HEK293T (cell line): ENCODE data around the gene CELF1.
"Not testable (repeated sequence)": the region's sequence is repeated elsewhere in the genome, so short reads cannot be mapped to it uniquely, and the experiment has no call there.

Source experiments
- CTCF ChIA-PET: fragments of 350-600 bp; formaldehyde crosslinking; extraction: SDS; loops from one replicate; lab custom pipeline; 2021; ENCODE audit warnings: antibody characterized with exemption, inconsistent platforms; lab: Yijun Ruan, JAX
- POLR2A ChIA-PET: fragments of 350-600 bp; formaldehyde crosslinking; extraction: SDS; loops from one replicate; lab custom pipeline; 2020; ENCODE audit warnings: antibody characterized with exemption, inconsistent platforms; lab: Yijun Ruan, JAX
- DNase-seq: peaks from one replicate; pipeline ENCODE4 v3.0.0; 2012; ENCODE audit warnings: mixed read lengths; ENCODE audit errors: extremely low spot score
- ARNT ChIP-seq: fragments of 450-650 bp; IDR thresholded peaks from 2 replicates; pipeline ENCODE4 v1.6.1; 2017; ENCODE audit warnings: mild to moderate bottlenecking
- BHLHE40 ChIP-seq: fragments of 450-650 bp; IDR thresholded peaks from 2 replicates; pipeline ENCODE4 v1.6.1; 2016; ENCODE audit warnings: mild to moderate bottlenecking, moderate library complexity, borderline replicate concordance
- CTBP1 ChIP-seq: fragments of 450-650 bp; IDR thresholded peaks from 2 replicates; pipeline ENCODE4 v1.6.1; 2016; ENCODE audit warnings: borderline replicate concordance
- ELF4 ChIP-seq: fragments of 450-650 bp; IDR thresholded peaks from 2 replicates; pipeline ENCODE4 v1.6.1; 2017; ENCODE audit warnings: antibody characterized with exemption
- FOXA1 ChIP-seq: fragments of 450-650 bp; IDR thresholded peaks from 2 replicates; pipeline ENCODE4 v1.6.1; 2016; ENCODE audit warnings: mild to moderate bottlenecking
- FOXK2 ChIP-seq: fragments of 450-650 bp; IDR thresholded peaks from 2 replicates; pipeline ENCODE4 v1.6.1; 2016; ENCODE audit warnings: mild to moderate bottlenecking
- FOXM1 ChIP-seq: fragments of 450-650 bp; IDR thresholded peaks from 2 replicates; pipeline ENCODE4 v1.6.1; 2017; ENCODE audit warnings: mild to moderate bottlenecking, borderline replicate concordance
- HDGF ChIP-seq: fragments of 450-650 bp; IDR thresholded peaks from 2 replicates; pipeline ENCODE4 v1.6.1; 2017; ENCODE audit warnings: antibody characterized with exemption, borderline replicate concordance
- L3MBTL2 ChIP-seq: fragments of 450-650 bp; conservative IDR thresholded peaks from 2 replicates; pipeline ENCODE4 v1.6.1; 2016; ENCODE audit warnings: mild to moderate bottlenecking
- LEF1 ChIP-seq: fragments of 450-650 bp; IDR thresholded peaks from 2 replicates; pipeline ENCODE4 v1.6.1; 2017; ENCODE audit warnings: mild to moderate bottlenecking, borderline replicate concordance
- NFRKB ChIP-seq: fragments of 450-650 bp; IDR thresholded peaks from 2 replicates; pipeline ENCODE4 v1.6.1; 2016; ENCODE audit warnings: mild to moderate bottlenecking, moderate library complexity
- SP1 ChIP-seq: fragments of 450-650 bp; IDR thresholded peaks from 2 replicates; pipeline ENCODE4 v1.6.1; 2017
- SUZ12 ChIP-seq: fragments of 450-650 bp; IDR thresholded peaks from 2 replicates; pipeline ENCODE4 v1.6.1; 2016; ENCODE audit warnings: mild to moderate bottlenecking
- TARDBP ChIP-seq: fragments of 450-650 bp; IDR thresholded peaks from 2 replicates; pipeline ENCODE4 v1.6.1; 2016
- ZNF384 ChIP-seq: fragments of 450-650 bp; IDR thresholded peaks from 2 replicates; pipeline ENCODE4 v1.6.1; 2016
- TF ChIP-seq, protein P1 (sequence below): fragments of 450-650 bp; IDR thresholded peaks from 2 replicates; pipeline ENCODE4 v1.6.1; 2016

The CELF1 gene

DNA sequence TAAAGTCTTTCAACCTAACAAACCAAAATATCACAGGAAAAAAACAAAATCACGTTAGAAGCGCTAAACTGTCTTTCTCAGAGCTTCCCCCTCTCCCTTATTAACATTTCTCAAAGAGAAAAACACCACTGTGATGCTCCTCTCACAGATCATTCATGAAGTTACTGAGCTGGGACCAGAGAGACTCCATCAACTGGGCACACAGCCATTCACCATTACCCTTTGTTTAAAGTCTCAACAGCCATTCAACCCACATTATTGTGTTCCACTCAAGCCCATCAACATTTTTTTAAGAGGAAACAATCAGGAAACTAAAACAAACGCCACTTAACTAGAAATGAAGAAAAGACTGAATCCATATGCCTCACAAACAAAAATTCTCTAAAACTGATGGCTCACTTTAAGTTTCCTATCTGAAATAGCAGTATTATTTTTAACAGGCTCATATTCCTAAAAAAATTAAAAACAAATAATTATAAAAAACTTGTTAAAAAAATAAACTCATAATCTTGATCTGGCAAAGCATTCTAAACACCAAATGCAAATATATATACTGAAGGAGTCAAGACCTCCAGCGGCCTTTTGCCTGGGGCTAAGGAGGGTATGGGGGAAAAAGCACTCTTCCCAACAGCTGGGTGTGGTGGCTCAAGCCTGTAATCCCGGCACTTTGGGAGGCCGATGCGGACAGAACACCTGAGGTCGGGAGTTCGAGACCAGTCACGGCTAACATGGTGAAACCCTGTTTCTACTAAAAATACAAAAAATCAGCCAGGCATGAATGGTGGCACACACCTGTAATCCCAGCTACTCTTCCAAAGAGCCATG lies 14.0 kb downstream of the CELF1 start:
- TF ChIP-seq FOXA1 (no peak), ZNF384 (no peak), ARNT (no peak), SUZ12 (no peak), HDGF (no peak), FOXM1 (no peak), TARDBP (no peak), SP1 (no peak), LEF1 (no peak), BHLHE40 (no peak)
- TF ChIP-seq, protein P1, sequence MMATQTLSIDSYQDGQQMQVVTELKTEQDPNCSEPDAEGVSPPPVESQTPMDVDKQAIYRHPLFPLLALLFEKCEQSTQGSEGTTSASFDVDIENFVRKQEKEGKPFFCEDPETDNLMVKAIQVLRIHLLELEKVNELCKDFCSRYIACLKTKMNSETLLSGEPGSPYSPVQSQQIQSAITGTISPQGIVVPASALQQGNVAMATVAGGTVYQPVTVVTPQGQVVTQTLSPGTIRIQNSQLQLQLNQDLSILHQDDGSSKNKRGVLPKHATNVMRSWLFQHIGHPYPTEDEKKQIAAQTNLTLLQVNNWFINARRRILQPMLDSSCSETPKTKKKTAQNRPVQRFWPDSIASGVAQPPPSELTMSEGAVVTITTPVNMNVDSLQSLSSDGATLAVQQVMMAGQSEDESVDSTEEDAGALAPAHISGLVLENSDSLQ, result no peak
- no peak for DNase-seq
- ChIA-PET CTCF (interaction anchor here (0.7 to 1.7 kb wide), 2 partner anchors 13 to 1049 kb away, joined by 3 to 8 read pairs; no protein-coding TSS in a partner anchor), POLR2A (no interaction called here)

DNA sequence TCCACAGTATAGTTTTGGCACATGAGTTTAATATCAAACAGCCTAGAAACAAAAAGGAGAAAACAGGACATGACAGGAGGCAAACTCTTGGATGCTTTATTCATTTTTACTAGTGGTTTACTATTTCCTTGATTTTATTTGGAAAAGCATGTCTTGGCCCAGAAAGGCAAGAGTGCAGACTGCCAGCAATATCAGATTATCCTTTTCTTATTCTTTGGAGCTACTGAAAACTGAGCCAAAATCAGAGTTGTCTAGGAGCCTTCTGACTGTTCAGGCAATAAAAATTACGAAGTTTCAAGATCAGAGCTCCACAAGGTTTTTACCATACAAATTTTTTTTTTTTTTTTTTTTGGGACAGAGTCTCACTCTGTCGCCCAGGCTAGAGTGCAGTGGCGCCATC lies 16.0 kb downstream of the CELF1 start:
- CTCF ChIA-PET, result no interaction called here
- no peak for TF ChIP-seq L3MBTL2
- no peak for TF ChIP-seq TARDBP
- no peak for TF ChIP-seq FOXM1
- TF ChIP-seq BHLHE40, result no peak
- no peak for TF ChIP-seq LEF1
- POLR2A ChIA-PET, result no interaction called here
- no peak for DNase-seq

DNA sequence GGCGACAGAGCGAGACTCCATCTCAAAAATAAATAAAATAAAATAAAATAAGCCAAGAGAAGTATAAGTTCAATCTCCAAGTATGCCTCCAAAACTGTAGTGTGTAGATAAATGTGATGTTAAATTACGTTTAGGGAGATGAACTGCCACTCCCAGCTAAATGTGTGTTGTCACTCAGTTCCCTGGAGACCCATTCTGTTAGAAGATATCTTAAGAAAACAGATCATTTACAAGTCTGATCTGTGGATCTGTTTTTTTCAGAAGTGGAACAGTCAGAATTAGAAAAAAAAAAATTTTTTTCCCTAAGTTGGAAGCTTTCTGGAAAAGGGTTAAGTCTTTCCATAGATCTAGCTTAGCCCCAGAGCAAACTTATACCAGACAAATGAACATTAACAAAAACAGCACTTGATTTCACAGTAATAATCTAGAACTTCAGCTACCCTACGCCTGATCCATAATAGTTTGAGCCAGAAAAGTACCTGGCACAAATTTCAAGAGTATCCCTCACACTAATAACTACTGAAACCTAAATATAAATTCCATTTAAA lies 18.2 kb downstream of the CELF1 start:
- TF ChIP-seq L3MBTL2 (no peak), FOXA1 (no peak), FOXK2 (no peak), TARDBP (no peak), FOXM1 (no peak), ARNT (no peak), ELF4 (no peak)
- TF ChIP-seq, protein P1, result 0 out of 2 replicates have a peak, but pooled peaks have one; percentile 19
- ChIA-PET POLR2A (interaction anchor here (0.6 to 0.8 kb wide), 2 partner anchors 23 to 97 kb away, joined by 3 to 4 read pairs; no protein-coding TSS in a partner anchor), CTCF (no interaction called here)
- no peak for DNase-seq

DNA sequence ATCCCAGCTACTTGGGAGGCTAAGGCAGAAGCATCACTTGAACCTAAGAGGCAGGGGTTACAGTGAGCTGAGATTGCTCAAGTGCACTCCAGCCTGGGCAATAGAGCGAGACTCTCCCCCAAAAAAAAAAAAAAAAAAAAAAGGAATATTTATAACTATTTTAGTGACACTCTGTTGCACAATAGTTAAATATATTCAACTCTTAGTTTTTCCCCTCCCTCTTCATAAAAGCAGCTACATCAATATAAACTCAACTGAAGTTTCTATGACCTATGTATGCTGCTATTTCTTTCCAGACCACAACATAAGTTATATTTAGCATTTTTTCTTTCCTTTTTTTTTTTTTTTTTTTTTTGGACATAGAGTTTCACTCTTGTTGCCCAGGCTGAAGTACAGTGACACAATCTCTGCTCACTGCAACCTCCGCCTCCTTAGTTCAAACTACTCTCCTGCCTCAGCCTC lies 19.2 kb downstream of the CELF1 start:
- TF ChIP-seq ZNF384 (0 out of 2 replicates have a peak, but pooled peaks have one; percentile 18), ARNT (no peak), SUZ12 (no peak)
- no peak for DNase-seq
- CTCF ChIA-PET, result interaction anchor here (1.3 kb wide), 1 partner anchor 18 kb away, joined by 5 read pairs; no protein-coding TSS in a partner anchor
- POLR2A ChIA-PET, result interaction anchor here (0.8 kb wide), 1 partner anchor 22 kb away, joined by 4 read pairs; no protein-coding TSS in a partner anchor

DNA sequence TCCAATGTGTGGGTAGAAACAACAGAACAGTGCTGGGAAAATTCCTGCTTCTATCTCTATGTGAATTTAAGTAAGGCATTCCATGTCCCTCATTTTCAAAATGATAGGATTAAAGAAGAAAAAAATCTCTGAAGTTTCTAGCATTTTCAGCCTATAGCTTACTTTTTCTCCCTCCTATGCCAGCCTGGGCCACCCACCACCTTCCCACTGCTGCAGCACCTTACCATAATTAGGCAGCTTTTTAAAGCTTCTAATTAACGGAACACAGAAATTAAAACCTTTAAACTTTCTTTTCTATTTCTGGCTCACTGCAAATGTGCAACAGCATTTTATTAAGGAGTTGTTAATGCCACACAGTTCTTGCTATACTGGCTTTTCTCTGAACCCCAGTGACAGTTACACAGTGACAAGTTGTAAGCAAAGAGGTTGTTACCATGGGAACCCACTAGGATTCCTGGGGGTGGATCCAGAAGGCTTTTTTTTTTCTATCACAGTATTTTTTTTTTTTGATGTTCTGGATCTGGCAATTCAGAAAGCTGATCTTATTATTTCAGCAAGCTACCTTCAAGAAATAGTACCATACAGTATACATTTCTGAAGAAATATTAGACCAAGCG lies 20.2 kb downstream of the CELF1 start:
- POLR2A ChIA-PET, result no interaction called here
- DNase-seq, result no peak
- CTCF ChIA-PET, result interaction anchor here (1.3 kb wide), 1 partner anchor 19 kb away, joined by 5 read pairs; no protein-coding TSS in a partner anchor
- TF ChIP-seq TARDBP (no peak), HDGF (no peak), FOXA1 (no peak), ZNF384 (no peak), FOXM1 (no peak), LEF1 (no peak), BHLHE40 (no peak), CTBP1 (no peak), FOXK2 (no peak), ARNT (no peak), ELF4 (no peak)

DNA sequence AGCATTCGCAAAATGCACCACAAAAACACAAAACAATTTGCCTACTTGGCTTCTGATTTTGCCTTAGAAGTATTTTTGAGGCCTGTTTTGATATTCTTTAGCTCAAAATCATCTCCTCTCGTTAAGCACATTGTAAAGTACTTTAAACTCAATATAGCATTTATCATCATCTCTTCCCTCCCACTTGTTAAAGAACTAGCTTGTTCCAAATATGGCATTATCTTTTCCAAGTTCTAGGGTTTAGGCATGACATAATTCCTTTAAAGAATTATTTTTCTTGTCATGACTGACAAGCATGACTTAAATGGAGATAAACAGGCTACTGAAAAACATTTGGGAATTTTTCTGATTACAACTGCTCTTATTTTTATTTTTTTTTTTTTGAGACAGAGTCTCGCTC lies 21.3 kb downstream of the CELF1 start:
- DNase-seq, result no peak
- TF ChIP-seq, protein P1, result no peak
- TF ChIP-seq FOXK2 (no peak), LEF1 (no peak), SUZ12 (no peak), TARDBP (no peak), SP1 (no peak), NFRKB (no peak), ARNT (no peak), FOXA1 (no peak), BHLHE40 (no peak), HDGF (no peak), FOXM1 (no peak), ZNF384 (no peak), ELF4 (no peak), CTBP1 (no peak), L3MBTL2 (no peak)
- POLR2A ChIA-PET, result no interaction called here
- CTCF ChIA-PET, result interaction anchor here (1.2 kb wide), 1 partner anchor 8 kb away, joined by 3 read pairs; no protein-coding TSS in a partner anchor

DNA sequence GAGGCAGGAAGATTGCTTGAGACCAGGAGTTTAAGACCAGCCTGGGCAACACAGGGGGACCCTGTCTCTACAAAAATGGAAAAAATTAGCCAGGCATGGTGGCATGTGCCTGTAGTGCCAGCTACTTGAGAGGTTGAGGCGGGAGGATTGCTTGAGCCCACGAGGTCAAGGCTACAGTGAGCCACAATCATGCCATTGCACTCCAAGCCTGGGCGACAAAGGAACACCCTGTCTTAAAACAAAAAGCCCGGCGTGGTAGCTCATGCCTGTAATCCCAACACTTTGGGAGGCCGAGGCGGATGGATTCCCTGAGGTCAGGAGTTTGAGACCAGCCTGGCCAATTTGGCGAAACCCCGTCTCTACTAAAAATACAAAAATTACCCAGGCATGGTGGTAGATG lies 22.2 kb downstream of the CELF1 start:
- CTCF ChIA-PET, result interaction anchor here (0.6 kb wide), 1 partner anchor 9 kb away, joined by 5 read pairs; no protein-coding TSS in a partner anchor
- POLR2A ChIA-PET, DNase-seq: not testable (repeated sequence)
